Epithelial cell of proximal tubule (primary cell): ENCODE measurements around the gene KHDC1. TPM values are rescaled to one million over a fixed set of nuclear protein-coding genes. Genes with fewer than 3 reads are reported as not detected.
"Not testable (repeated sequence)": the region's sequence is repeated elsewhere in the genome, so short reads cannot be mapped to it uniquely, and the experiment has no call there.

ENCODE experiments used
- DNase-seq: peaks from one replicate; pipeline ENCODE4 v3.0.0-alpha.2; 2011; ENCODE audit warnings: low read depth
- H3K4me3 ChIP-seq: 2 replicates; pipeline ENCODE4 v1.5.1; 2011; ENCODE audit warnings: low read depth, mild to moderate bottlenecking, low read length
- total RNA-seq: library from RNA; depleted of rRNA; stranded (reverse); fragments of >200 nt; gene quantifications from 2 replicates; pipeline ENCODE4 v1.2.3, GENCODE V29; 2015
- TF ChIP-seq, protein P1 (sequence below): conservative IDR thresholded peaks from 2 replicates; pipeline ENCODE4 v1.5.1; 2012; ENCODE audit warnings: low read depth, mild to moderate bottlenecking, low read length

Gene KHDC1
- total RNA-seq, 1 donor from 2014 or later: 2.3 TPM

DNA sequence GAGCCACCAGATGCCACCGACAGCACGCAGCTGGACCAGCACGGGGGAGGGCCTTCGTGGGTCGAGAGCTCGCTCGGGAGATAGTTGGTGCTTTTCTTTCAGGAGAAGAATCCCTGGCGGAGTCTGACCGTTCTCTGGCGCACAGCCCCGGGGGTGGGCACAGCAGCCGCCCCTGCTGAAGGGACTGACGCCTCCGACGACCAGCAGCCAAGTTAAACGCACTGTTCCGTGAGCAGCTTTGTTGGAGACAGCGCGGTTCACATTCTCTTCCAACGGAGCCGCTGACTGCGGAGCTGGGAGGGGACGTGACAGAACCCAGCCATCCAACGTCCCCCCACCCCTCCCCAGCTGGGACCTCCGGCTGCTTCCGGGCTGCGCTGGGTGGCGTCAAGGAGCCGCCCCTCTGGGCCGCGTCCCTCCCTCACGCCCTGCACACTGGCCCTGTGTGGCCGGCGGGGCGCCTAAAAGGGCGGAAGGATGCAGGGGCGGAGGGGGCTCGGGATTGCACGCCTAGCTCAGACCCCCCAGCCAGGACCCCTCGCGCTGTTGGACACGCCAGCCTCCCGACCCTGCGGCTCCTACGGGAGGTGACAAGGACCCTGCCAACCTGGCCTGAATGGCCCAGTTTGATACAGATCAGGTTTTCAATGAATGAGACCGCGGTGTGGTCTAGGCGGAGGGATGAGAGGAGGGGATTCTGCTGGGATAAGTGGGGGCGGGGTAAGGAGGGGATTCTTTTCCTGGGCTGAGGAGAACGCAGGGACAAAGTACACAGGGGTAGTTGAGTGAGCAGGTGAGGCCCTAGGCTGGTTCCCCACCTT, 36.4 kb upstream of the KHDC1 start:
- TF ChIP-seq, protein P1, sequence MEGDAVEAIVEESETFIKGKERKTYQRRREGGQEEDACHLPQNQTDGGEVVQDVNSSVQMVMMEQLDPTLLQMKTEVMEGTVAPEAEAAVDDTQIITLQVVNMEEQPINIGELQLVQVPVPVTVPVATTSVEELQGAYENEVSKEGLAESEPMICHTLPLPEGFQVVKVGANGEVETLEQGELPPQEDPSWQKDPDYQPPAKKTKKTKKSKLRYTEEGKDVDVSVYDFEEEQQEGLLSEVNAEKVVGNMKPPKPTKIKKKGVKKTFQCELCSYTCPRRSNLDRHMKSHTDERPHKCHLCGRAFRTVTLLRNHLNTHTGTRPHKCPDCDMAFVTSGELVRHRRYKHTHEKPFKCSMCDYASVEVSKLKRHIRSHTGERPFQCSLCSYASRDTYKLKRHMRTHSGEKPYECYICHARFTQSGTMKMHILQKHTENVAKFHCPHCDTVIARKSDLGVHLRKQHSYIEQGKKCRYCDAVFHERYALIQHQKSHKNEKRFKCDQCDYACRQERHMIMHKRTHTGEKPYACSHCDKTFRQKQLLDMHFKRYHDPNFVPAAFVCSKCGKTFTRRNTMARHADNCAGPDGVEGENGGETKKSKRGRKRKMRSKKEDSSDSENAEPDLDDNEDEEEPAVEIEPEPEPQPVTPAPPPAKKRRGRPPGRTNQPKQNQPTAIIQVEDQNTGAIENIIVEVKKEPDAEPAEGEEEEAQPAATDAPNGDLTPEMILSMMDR: no peak
- H3K4me3 ChIP-seq: peak overlapping the region; percentile 53
- DNase-seq: no peak

- DNase-seq: no peak
- TF ChIP-seq, protein P1: no peak
- no peak overlapping the region for H3K4me3 ChIP-seq
These were observed 30.3 kb upstream of the KHDC1 start for GRCh38 chr6:73293331-73293730.

- H3K4me3 ChIP-seq: no peak overlapping the region
- no peak for DNase-seq
- TF ChIP-seq, protein P1: no peak
These were observed 27.4 kb upstream of the KHDC1 start for GRCh38 chr6:73290435-73290834.

GRCh38 chr6:73286752-73287151, 23.8 kb upstream of the KHDC1 start:
- H3K4me3 ChIP-seq: no peak overlapping the region
- TF ChIP-seq, protein P1: no peak
- DNase-seq: no peak

- DNase-seq: no peak
- H3K4me3 ChIP-seq: no peak overlapping the region
- TF ChIP-seq, protein P1: peak; percentile 62
These were observed 22.8 kb upstream of the KHDC1 start for GRCh38 chr6:73285674-73286283.

- H3K4me3 ChIP-seq: no peak overlapping the region
- TF ChIP-seq, protein P1: no peak
- no peak for DNase-seq
These were observed 19.9 kb upstream of the KHDC1 start for GRCh38 chr6:73282871-73283270.

DNA sequence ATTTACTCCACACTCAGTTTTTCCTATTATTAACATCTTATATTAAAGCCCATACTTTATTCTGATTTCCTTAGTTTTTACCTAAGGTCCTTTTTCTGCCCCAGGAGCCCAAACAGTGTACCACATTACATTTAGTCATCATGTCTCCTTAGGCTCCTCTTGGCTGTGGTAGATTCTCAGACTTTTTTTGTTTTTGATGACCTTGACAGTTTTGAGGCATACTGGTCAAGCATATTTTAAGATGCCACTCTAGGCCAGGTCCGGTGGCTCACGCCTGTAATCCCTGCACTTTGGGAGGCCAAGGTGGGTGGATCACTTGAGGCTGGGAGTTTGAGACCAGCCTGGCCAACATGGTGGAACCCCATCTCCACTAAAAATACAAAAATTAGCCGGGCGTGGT, 18.7 kb upstream of the KHDC1 start:
- DNase-seq, H3K4me3 ChIP-seq: not testable (repeated sequence)

DNA sequence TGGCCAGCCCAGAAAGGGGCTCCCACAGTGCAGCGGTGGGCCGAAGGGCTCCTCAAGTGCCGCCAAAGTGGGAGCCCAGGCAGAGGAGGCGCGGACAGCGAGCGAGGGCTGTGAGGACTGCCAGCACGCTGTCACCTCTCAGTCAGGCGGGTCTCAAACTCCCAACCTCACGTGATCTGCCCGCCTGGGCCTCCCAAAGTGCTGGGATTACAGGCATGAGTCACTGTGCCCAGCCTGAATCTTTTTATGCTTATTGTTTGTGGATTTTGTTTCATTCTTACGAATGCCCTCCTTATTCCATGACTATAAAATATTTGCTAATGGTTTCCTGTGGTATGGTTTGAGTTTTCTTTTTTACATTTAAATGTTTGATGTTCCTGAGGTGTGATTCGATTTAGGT, 6.3 kb upstream of the KHDC1 start:
- not testable (repeated sequence) for DNase-seq, H3K4me3 ChIP-seq

GRCh38 chr6:73268896-73269295, 5.9 kb upstream of the KHDC1 start:
- not testable (repeated sequence) for DNase-seq, H3K4me3 ChIP-seq
